A673 (cell line): ENCODE data around the gene WFIKKN1. TPM values are rescaled to one million over a fixed set of nuclear protein-coding genes. Genes with fewer than 3 reads are reported as not detected.

Experiments
- BruUV-seq: library from RNA; stranded (reverse); fragments of 400-500 nt; replicated peaks from 2 replicates; lab custom pipeline; 2021; lab: Mats Ljungman, UMichigan
- CTCF ChIA-PET: fragments of 300-600 bp; sonication (Branson Sonifier 250); formaldehyde crosslinking; loops from one replicate; lab custom pipeline; 2022; ENCODE audit warnings: antibody characterized with exemption; lab: Charles Lee
- POLR2A ChIA-PET: fragments of 300-600 bp; sonication (Branson Sonifier 250); formaldehyde crosslinking; loops from one replicate; lab custom pipeline; 2022; ENCODE audit warnings: antibody characterized with exemption; ENCODE audit not compliant: low non-redundant PET; lab: Charles Lee
- DNase-seq: peaks from one replicate; pipeline ENCODE4 v3.0.0-alpha.2; 2015; ENCODE audit warnings: low spot score
- H3K27ac ChIP-seq: fragments of 200-600 bp; sonication (generic); 2 replicates; pipeline ENCODE4 v1.5.1; 2016; ENCODE audit warnings: mixed run types, low read depth, mild to moderate bottlenecking, mixed read lengths, antibody characterized with exemption, low read length; ENCODE audit not compliant: poor library complexity, severe bottlenecking
- H3K27me3 ChIP-seq: fragments of 200-600 bp; sonication (generic); replicated peaks from 2 replicates; pipeline ENCODE4 v1.6.1; 2017; ENCODE audit warnings: mixed run types, low read depth, mild to moderate bottlenecking, mixed read lengths, antibody characterized with exemption, low read length; ENCODE audit not compliant: insufficient read depth, poor library complexity
- H3K36me3 ChIP-seq: fragments of 200-600 bp; sonication (generic); 2 replicates; pipeline ENCODE4 v1.6.1; 2016; ENCODE audit warnings: mixed run types, mild to moderate bottlenecking, mixed read lengths, antibody characterized with exemption, low read length; ENCODE audit not compliant: insufficient read depth, poor library complexity, severe bottlenecking
- H3K4me1 ChIP-seq: fragments of 200-600 bp; sonication (generic); 2 replicates; pipeline ENCODE4 v1.6.1; 2017; ENCODE audit warnings: mixed run types, mild to moderate bottlenecking, mixed read lengths, antibody characterized with exemption, low read length; ENCODE audit not compliant: insufficient read depth, poor library complexity, severe bottlenecking
- H3K4me3 ChIP-seq: fragments of 200-600 bp; sonication (generic); 2 replicates; pipeline ENCODE4 v1.5.1; 2016; ENCODE audit warnings: low read depth, mixed run types, mild to moderate bottlenecking, mixed read lengths, low read length; ENCODE audit not compliant: poor library complexity, severe bottlenecking
- H3K9me3 ChIP-seq: fragments of 200-600 bp; sonication (generic); 2 replicates; pipeline ENCODE4 v1.6.1; 2016; ENCODE audit warnings: mixed run types, low read depth, mild to moderate bottlenecking, mixed read lengths, antibody characterized with exemption, low read length; ENCODE audit not compliant: poor library complexity, severe bottlenecking
- CTCF ChIP-seq: fragments of 300-800, 200-600 bp; sonication (generic); conservative IDR thresholded peaks from 2 replicates; pipeline ENCODE4 v1.5.1; 2017; ENCODE audit warnings: low read depth, mild to moderate bottlenecking, antibody characterized with exemption, low read length, moderate library complexity, mixed read lengths
- EZH2 ChIP-seq: fragments of 200-600 bp; sonication (generic); IDR thresholded peaks from 2 replicates; pipeline ENCODE4 v1.6.1; 2017; ENCODE audit warnings: borderline replicate concordance, low read depth, mild to moderate bottlenecking, mixed read lengths, antibody characterized with exemption, low read length; ENCODE audit not compliant: poor library complexity, severe bottlenecking
- intact Hi-C: fragments of 100-400 bp; cut with micrococcal nuclease; formaldehyde crosslinking; loops from one replicate; pipeline ENCODE4 v1.10.0; 2022; ENCODE audit not compliant: unreplicated experiment
- total RNA-seq: library from RNA; stranded (reverse); gene quantifications from 2 replicates; pipeline ENCODE4 v1.2.3, GENCODE V29; 2021

The WFIKKN1 gene
- total RNA-seq, 1 experiment from 2014 or later = 1.7 TPM

DNA sequence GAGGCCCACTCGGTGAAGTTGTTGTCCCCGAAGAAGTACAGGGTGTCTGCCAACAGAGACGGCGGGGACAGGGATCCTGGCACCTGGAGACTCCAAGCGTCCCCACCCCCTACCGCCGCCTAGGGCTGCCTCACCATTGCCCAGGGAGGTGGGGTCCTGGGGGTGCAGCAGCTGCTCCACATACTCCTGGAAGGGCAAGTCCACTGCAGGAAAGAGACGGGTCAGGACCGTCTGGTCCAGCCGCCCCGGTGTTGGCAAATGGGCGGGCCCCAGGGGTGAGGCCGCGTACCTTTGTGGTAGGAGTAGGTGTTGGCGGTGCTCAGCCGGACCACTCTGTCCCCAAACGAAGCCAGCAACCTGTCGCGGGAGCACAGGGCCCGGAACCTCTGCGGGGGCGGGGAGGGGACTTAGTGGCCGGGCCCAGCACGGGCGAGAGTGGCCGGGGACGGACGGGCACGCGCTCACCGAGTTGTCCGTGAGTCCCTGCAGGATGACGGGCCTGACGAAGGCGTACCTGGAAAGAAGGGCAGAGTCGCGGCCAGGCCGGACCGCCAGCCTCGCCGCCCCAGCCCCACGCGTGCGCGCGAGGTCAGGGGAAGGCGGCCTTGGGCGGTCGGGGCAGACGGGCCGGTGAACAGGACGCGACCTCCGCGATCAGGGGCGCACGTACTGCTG lies 52.7 kb downstream of the WFIKKN1 start:
- TF ChIP-seq CTCF (no peak), EZH2 (no peak)
- ChIA-PET POLR2A (no interaction called here), CTCF (no interaction called here)
- no peak for DNase-seq
- no TSS peak for BruUV-seq
- Histone ChIP-seq H3K9me3 (no peaks in the 10 kb centered on the region), H3K36me3 (peaks cover 27% of the 10 kb centered on the region), H3K27me3 (no peaks in the 10 kb centered on the region), H3K27ac (peak overlapping the region; percentile 86), H3K4me1 (peaks cover 33% of the 10 kb centered on the region), H3K4me3 (peak overlapping the region; percentile 63)
- intact Hi-C loops = no loop called here

Other genes with a start within 250 kb of the WFIKKN1 start
- 38.7 and 47.1 TPM in 2 replicates for gene PGAP6, start 249.0 kb upstream of the WFIKKN1 start, total RNA-seq
- gene NME4, start 233.8 kb upstream of the WFIKKN1 start, total RNA-seq = 261 and 321 TPM in 2 replicates
- gene DECR2, start 229.1 kb upstream of the WFIKKN1 start, total RNA-seq = 27.5 and 28.7 TPM in 2 replicates
- 44.8 and 44.9 TPM in 2 replicates for gene RAB11FIP3, start 205.3 kb upstream of the WFIKKN1 start, total RNA-seq
- 77.7 and 91.2 TPM in 2 replicates for gene CAPN15, start 103.3 kb upstream of the WFIKKN1 start, total RNA-seq
- gene PRR35, start 70.6 kb upstream of the WFIKKN1 start, total RNA-seq = 0.13 TPM in 1 of 2 replicates, not detected in the other
- 0.21 and 0.52 TPM in 2 replicates for gene NHLRC4, start 64.0 kb upstream of the WFIKKN1 start, total RNA-seq
- gene PIGQ, start 61.0 kb upstream of the WFIKKN1 start, total RNA-seq = 59.4 and 65.7 TPM in 2 replicates
- gene RAB40C, start 40.9 kb upstream of the WFIKKN1 start, total RNA-seq = 19.9 and 20.6 TPM in 2 replicates
- 136 and 138 TPM in 2 replicates for gene METTL26, start 5.3 kb downstream of the WFIKKN1 start, total RNA-seq
- 22.4 and 27.1 TPM in 2 replicates for gene MCRIP2, start 10.8 kb downstream of the WFIKKN1 start, total RNA-seq
- gene WDR90, start 18.4 kb downstream of the WFIKKN1 start, total RNA-seq = 143 and 147 TPM in 2 replicates
- 184 and 193 TPM in 2 replicates for gene RHOT2, start 37.1 kb downstream of the WFIKKN1 start, total RNA-seq
- 1.5 and 2.3 TPM in 2 replicates for gene RHBDL1, start 44.7 kb downstream of the WFIKKN1 start, total RNA-seq
- 88.2 and 95.2 TPM in 2 replicates for gene STUB1, start 49.4 kb downstream of the WFIKKN1 start, total RNA-seq
- 78.1 and 87.1 TPM in 2 replicates for gene JMJD8, start 53.3 kb downstream of the WFIKKN1 start, total RNA-seq
- gene WDR24, start 59.4 kb downstream of the WFIKKN1 start, total RNA-seq = 17.7 and 18.2 TPM in 2 replicates
- 1.1 and 2.7 TPM in 2 replicates for gene FBXL16, start 74.8 kb downstream of the WFIKKN1 start, total RNA-seq
- 0.86 and 1.8 TPM in 2 replicates for gene METRN, start 84.1 kb downstream of the WFIKKN1 start, total RNA-seq
- 21.2 and 26.0 TPM in 2 replicates for gene ANTKMT, start 90.2 kb downstream of the WFIKKN1 start, total RNA-seq
- 0.28 and 1.4 TPM in 2 replicates for gene CCDC78, start 95.5 kb downstream of the WFIKKN1 start, total RNA-seq
- 2.5 and 3.5 TPM in 2 replicates for gene HAGHL, start 96.1 kb downstream of the WFIKKN1 start, total RNA-seq
- 48.4 and 50.0 TPM in 2 replicates for gene CIAO3, start 110.0 kb downstream of the WFIKKN1 start, total RNA-seq
- gene MSLN, start 129.7 kb downstream of the WFIKKN1 start, total RNA-seq = not detected in 2 replicates
- 36.1 and 41.1 TPM in 2 replicates for gene RPUSD1, start 157.4 kb downstream of the WFIKKN1 start, total RNA-seq
- 124 and 125 TPM in 2 replicates for gene CHTF18, start 157.6 kb downstream of the WFIKKN1 start, total RNA-seq
- not detected in 2 replicates for gene GNG13, start 169.7 kb downstream of the WFIKKN1 start, total RNA-seq